DMS153 treated with DMSO at 0.1 percent for 48 hours (cell line): ENCODE measurements around the gene DIP2C.
"Not testable (repeated sequence)": the region's sequence is repeated elsewhere in the genome, so short reads cannot be mapped to it uniquely, and the experiment has no call there.

Experiments
- DNase-seq: peaks from one replicate; lab custom pipeline; 2025; ENCODE audit not compliant: unreplicated experiment; lab: John Stamatoyannopoulos, UW

DIP2C gene

GRCh38 chr10:697097-697875 is 7.8 kb upstream of the DIP2C start:
- no peak for DNase-seq

- DNase-seq: no peak
Measured at GRCh38 chr10:695396-695795, 5.9 kb upstream of the DIP2C start.

GRCh38 chr10:693506-693905 is 4.0 kb upstream of the DIP2C start:
- no peak for DNase-seq

- no peak for DNase-seq
Measured at GRCh38 chr10:692682-693351, 3.3 kb upstream of the DIP2C start.

GRCh38 chr10:691216-691615 is 1.7 kb upstream of the DIP2C start:
- DNase-seq: no peak

GRCh38 chr10:690372-691161 is 1.1 kb upstream of the DIP2C start:
- no peak for DNase-seq

GRCh38 chr10:689121-689451 is 382 bp downstream of the DIP2C start:
- no peak for DNase-seq

GRCh38 chr10:688312-689120 is 952 bp downstream of the DIP2C start:
- DNase-seq: no peak

GRCh38 chr10:687583-688311 is 1.7 kb downstream of the DIP2C start:
- no peak for DNase-seq

GRCh38 chr10:686155-686931 is 3.1 kb downstream of the DIP2C start:
- DNase-seq: no peak

- no peak for DNase-seq
Measured at GRCh38 chr10:685613-686012, 3.9 kb downstream of the DIP2C start.

GRCh38 chr10:683448-684071 is 5.9 kb downstream of the DIP2C start:
- no peak for DNase-seq

GRCh38 chr10:682931-683447 is 6.5 kb downstream of the DIP2C start:
- no peak for DNase-seq

GRCh38 chr10:681670-682318 is 7.7 kb downstream of the DIP2C start:
- no peak for DNase-seq

GRCh38 chr10:680745-681144 is 8.7 kb downstream of the DIP2C start:
- no peak for DNase-seq

GRCh38 chr10:680146-680545 is 9.3 kb downstream of the DIP2C start:
- DNase-seq: no peak

GRCh38 chr10:679556-679955 is 9.9 kb downstream of the DIP2C start:
- no peak for DNase-seq

GRCh38 chr10:678662-679005 is 10.8 kb downstream of the DIP2C start:
- not testable (repeated sequence) for DNase-seq
